GM21786 (cell line): ENCODE results near the gene HMCN1.
"Not testable (repeated sequence)": the region's sequence is repeated elsewhere in the genome, so short reads cannot be mapped to it uniquely, and the experiment has no call there.

Experiments
- ATAC-seq: cut with Tn5 transposase; IDR thresholded peaks from one replicate; pipeline ENCODE4 v1.9.1; 2021; ENCODE audit not compliant: unreplicated experiment

The HMCN1 gene

GRCh38 chr1:185739967-185740366 lies 5.8 kb downstream of the HMCN1 start:
- ATAC-seq = no peak

GRCh38 chr1:185741551-185741950 lies 7.4 kb downstream of the HMCN1 start:
- ATAC-seq = no peak

- no peak for ATAC-seq
These were observed 8.2 kb downstream of the HMCN1 start for GRCh38 chr1:185742403-185742802.

- no peak for ATAC-seq
These were observed 11.0 kb downstream of the HMCN1 start for GRCh38 chr1:185745165-185745564.

- ATAC-seq = no peak
These were observed 24.9 kb downstream of the HMCN1 start for GRCh38 chr1:185759061-185759460.

- ATAC-seq = no peak
These were observed 27.6 kb downstream of the HMCN1 start for GRCh38 chr1:185761841-185762240.

- ATAC-seq = no peak
These were observed 33.4 kb downstream of the HMCN1 start for GRCh38 chr1:185767508-185768120.

GRCh38 chr1:185768371-185768770 lies 34.2 kb downstream of the HMCN1 start:
- ATAC-seq = no peak

GRCh38 chr1:185769136-185769535 lies 34.9 kb downstream of the HMCN1 start:
- no peak for ATAC-seq

- no peak for ATAC-seq
These were observed 40.2 kb downstream of the HMCN1 start for GRCh38 chr1:185774394-185774793.

- ATAC-seq = no peak
These were observed 41.3 kb downstream of the HMCN1 start for GRCh38 chr1:185775501-185775900.

GRCh38 chr1:185776522-185776921 lies 42.3 kb downstream of the HMCN1 start:
- ATAC-seq = no peak

- not testable (repeated sequence) for ATAC-seq
These were observed 49.7 kb downstream of the HMCN1 start for GRCh38 chr1:185783860-185784259.

GRCh38 chr1:185785586-185785985 lies 51.4 kb downstream of the HMCN1 start:
- no peak for ATAC-seq

- no peak for ATAC-seq
These were observed 52.3 kb downstream of the HMCN1 start for GRCh38 chr1:185786524-185786923.

GRCh38 chr1:185787238-185787637 lies 53.0 kb downstream of the HMCN1 start:
- no peak for ATAC-seq

GRCh38 chr1:185788386-185788785 lies 54.2 kb downstream of the HMCN1 start:
- no peak for ATAC-seq

- no peak for ATAC-seq
These were observed 55.5 kb downstream of the HMCN1 start for GRCh38 chr1:185789501-185790193.

GRCh38 chr1:185790194-185790735 lies 56.1 kb downstream of the HMCN1 start:
- no peak for ATAC-seq

GRCh38 chr1:185792040-185792439 lies 57.8 kb downstream of the HMCN1 start:
- no peak for ATAC-seq

- ATAC-seq = not testable (repeated sequence)
These were observed 60.3 kb downstream of the HMCN1 start for GRCh38 chr1:185794495-185794894.

- ATAC-seq = no peak
These were observed 61.0 kb downstream of the HMCN1 start for GRCh38 chr1:185795181-185795580.
